ENCODE measurements around the gene ACP1.
A peak's percentile ranks its signal among the peaks of the same experiment; 100 is the strongest.

Gene ACP1

DNA sequence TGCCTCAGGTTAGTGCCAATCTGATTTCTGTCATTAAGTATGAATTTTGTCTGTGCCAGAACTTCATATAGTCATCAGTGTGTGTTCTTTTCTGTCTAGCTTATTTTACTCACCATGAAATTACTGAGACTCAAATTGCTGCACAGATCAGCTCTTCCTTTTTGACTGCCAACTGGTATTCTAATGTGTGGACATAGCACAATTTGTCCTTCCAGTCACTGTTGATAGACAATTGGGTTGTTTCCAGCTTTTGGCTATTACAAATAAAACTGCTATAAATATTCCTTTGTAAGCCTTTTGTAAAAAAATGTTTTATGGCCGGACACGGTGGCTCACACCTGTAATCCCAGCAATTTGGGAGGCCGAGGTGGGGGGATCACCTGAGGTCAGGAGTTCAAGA, 8.7 kb upstream of the ACP1 start:
- no peak for DNase-seq

DNA sequence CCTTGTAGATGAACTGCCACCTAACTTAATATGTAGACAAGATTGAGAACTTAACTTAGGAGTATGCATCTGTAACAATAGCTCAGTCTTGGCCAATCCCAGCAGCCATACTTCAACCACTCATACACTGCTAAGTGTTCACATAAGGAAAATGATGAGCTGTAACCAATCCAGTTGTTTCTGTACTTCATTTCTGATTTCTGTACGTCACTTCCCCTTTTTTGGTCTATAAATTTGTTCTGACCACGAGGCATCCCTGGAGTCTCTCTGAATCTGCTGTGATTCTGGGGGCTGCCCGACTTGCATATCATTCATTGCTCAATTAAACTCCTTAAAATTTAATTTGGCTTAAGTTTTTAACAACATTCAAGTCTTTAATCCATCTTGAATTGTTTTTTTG, 7.3 kb upstream of the ACP1 start:
- DNase-seq: no peak

DNA sequence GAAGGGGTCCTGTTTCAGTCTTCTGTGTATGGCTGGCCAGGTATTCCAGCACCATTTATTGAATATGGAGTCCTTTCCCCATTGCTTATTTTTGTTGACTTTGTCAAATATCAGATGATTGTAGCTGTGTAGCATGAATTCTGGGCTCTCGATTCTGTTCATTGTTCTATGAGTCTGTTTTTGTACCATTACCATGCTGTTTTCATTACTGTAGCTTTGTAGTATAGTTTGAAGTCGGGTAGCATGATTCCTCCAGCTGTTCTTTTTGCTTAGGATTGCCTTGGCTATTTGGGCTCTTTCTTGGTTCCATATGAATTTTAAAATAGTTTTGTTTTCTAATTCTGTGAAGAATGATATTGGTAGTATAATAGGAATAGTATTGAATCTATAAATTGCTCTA, 6.9 kb upstream of the ACP1 start:
- DNase-seq: no peak

DNA sequence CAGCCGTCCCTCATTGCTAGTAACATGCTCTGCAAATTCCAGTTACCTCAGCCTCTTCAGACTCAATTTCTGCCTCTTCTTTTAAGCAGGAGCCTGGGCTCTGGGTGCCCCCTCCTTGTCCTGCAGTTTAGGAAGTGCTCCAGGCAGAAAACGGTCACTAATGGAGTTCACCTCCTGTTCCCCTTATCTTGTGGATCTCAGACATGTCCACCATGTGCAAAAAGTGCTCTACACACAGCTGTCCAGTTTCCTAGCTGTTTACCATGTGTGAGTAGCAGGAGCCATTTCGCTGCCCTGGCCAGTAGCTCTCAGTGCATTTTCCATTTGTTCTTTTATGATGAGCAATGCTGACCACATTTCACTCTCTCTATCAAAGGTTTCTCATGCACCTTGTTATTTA, 5.8 kb upstream of the ACP1 start:
- no peak for DNase-seq

DNA sequence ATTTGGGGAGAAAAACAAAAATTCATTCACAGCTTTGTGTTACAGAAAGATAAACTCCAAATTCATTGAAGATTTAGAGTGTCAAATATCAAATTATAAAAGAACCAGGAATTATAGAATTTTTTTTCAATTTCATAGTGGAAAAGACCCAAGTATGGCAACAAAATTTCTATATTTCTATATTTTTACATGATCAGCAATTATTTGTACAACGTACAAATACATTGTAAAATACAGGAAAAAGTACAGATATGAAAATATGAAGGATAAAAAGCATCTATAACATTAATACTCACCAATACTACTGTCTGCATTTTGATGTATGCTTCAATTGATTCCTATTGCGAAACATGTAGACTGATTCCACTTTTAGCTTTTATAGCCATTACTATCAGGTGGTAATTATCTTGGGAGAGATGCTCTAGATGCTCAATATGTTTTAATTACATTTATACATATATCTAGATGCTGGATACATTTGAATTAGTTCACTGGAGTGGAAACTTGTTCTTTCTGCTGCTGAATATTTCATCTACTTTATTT, 4.9 kb upstream of the ACP1 start:
- DNase-seq: no peak

DNA sequence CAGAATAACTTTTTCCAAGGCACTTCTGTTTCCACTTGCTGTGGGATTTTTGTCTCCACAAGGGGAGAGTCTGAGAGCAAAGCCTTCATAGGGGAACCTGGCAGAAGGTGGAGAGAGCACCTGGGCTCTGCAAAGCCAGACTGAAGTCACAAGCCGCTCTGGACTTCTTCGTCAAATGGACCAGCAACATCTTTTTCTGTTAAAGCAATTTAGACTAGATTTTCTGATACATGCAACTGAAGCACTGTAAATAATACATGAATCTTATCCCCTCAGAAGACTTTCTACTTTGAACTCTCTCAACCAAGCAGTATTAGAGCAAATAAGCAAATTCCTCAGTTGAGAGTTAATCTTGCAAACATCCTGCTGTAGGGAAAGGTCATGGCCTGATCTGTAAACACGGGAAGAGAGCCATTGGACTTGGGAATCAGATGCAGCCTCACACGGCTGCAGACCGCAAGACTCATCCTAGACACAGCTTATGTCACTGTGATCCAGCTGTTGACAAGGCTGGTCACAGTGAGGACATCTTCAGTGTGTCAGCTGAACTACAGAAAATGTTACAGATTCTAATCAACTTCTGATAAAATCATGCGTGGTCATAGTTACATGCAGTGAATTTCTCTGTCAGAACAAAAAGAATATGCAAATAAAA, 4.1 kb upstream of the ACP1 start:
- no peak for DNase-seq

DNA sequence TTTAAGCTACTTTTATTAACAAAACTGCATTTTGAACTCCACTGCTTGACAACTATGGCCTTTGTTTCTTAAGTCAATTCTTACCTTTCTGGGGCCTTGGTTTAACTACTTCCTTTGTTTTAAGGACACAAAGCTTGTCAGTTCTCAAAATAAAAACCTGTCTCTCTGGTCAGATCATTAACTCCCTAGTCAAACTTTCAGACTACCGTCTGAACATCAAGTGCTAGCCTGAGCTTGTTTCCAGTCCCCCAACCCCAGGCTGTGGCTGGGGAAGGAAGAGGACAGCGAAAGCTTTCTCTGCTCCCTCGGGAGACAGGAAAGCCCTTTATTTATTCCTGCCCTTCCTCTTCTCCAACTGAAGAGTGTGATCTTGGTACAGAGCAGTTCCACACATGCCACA, 2.6 kb upstream of the ACP1 start:
- DNase-seq: no peak

DNA sequence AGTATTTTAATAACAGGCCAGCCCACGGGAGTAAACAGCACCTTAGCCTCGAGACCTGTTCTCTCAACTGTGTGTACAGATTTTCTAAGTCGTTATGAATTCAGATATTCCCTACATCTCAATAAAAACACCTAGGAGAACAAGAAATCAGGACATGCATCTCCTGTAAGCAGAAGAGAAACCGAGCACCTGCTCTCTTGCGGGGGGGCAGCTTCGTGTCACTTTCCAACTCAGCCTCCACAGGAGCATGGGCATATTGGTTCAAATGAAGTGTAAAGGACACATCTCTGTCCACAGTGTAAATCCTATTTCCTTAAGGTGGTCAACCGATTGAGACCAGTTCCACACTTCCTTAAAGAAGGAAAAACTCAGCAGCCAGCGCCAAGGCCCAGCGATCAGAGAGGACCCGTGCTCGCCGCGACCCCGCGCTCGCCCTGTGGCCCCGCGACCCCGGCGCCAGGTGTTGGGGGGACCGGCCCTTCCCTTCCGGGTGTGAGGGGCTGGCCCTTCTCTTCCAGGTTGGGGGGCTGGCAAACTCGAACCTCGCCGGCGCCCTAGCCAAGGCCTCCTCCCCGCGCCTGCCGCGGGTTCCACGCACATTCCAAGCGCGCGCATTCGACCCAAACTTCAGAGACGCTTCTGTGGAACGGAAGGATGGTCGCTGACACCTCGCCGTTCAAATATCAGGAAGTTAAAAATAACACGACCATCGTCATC, 1.6 kb upstream of the ACP1 start:
- peak in 1 of 3 experiments; percentile 46 for DNase-seq

DNA sequence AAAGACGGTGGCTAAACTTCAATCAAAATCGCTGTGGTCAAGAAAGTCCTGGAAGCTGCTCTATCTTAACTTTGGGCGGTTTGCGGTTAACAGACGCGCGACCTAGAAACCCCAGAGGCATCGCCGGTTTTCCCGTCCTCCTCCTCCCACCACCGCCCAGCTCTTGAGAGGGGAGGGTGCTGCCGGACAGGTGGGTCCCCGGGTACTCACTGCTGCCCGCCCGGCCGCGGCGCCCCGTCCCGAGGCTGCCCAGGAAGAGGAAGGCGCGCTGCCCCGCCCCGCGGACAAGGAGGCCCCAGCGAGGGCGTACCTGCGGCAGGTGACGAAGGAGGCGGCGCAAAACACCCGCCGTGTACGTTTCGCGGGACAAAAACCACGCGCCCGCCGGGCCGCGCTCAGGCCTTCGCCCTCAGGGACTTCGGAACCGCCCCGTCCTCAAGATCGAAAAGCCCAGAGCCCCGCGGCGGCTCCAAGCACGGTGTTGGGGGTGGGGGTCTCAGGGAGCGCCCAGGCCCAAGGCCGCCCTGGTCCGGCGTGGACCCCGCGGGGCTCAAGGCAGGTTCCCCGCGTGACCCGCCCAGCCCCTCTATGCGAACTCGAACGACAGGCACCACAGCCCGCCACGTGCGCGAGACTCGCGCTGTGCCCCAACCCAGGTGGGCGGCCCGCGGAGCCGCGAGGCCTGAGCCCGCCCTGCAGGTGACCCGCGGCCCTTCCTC, 814 bp upstream of the ACP1 start, which contains the start of gene SH3YL1:
TSS of gene SH3YL1 (minus strand) at position 259 of the 719 bp plus-strand sequence. CDS start at position 211, 48 bp downstream.
- peak; percentile 74 to 84 (median 79) for DNase-seq

DNA sequence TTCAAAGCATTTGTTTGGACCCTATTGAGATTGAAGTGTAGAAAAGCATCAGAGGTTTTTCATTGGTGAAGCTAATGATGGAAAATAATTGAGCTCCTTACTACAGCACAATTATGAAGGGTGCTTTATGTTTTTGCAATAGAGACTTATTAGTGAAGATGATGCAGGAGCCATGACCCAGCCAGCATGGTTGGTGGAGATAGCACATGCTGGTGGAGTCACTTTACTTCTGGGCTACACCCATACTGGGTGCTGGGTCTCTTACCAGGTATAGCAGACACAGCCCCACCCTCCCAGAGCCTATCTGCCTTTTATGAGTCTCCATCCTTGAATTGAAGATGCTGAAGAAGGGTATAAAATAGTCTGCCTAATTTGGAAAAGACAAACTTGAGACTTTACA, 3.6 kb downstream of the ACP1 start:
- DNase-seq: no peak

DNA sequence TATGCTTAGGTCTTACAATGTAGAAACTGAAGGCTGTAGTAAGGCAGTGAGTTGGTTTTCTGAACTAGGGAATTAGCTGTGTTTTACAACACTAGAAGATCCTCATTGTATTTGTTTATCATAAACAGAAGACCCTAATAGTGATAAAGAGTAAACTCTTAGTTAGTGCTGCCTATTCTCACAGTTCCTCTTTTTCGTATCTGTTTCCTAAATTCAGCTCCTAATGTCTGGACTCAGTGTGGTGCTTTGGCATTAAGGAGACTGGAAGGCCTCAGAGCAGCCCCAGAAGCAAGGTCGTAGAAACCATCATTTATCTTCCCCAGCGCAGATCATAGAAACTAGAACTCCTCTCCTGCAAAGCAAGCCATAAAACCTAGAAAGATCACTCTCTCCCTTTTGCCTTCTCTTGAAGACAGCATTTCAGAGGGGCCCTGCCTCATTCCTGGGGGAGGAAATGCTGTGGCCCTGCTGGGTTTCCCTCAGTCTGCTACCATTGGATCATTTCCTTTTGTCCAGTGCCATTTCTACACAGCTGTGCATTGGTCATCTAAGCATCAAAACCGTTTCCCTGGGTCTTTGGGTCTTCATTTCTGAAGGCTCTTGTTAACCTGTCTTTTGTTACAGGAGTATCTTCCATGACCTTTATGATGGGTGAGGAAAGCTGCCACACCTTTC, 4.7 kb downstream of the ACP1 start:
- no peak for DNase-seq

DNA sequence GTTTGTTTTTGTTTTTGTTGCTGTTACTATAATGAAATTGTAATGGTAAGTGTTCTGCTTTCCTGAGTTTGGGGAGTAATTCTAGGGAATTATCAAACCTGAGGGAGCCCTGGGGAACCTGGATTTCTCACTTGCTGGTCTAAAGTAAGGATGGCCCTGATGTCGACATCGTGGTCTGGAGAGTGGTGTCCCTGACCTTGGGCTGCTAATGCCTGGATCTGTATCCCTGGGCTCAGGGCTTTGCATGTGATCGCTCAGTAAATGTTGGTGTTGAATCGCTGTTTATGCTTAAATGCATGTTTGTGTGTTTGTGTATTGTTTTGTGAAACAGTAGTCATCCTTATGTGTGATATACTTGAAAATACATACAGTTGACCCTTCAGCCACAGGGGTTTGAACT, 6.1 kb downstream of the ACP1 start:
- DNase-seq: no peak

DNA sequence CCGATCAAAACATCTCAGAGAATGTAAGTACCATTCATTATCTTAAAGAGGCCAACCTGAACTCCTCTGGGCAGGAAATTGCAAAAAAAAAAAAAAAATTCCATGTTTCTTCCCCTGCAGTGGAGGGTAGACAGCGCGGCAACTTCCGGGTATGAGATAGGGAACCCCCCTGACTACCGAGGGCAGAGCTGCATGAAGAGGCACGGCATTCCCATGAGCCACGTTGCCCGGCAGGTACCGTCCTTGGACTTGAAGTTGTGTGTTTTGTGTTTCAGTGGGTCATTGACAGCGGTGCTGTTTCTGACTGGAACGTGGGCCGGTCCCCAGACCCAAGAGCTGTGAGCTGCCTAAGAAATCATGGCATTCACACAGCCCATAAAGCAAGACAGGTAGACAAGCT, 7.2 kb downstream of the ACP1 start:
- DNase-seq: no peak

DNA sequence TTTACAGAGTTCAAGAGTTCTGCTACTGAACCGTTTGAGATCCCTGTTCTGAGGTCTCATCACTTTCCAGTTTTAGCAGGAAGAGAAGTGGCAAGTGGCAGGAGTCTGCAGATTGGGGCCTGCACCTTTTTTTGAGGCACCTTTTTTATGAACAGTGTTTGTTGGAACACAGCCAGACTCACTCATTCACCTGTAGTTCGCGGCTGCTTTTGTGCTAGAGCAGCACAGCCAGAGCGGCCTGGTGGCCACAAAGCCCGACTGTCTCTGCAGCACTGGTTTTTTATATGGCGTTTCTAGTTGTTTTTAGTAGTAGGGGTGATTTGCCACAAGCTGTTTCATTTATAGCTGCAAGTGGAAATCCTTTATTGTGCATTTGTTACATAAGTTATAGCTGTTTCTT, 8.6 kb downstream of the ACP1 start:
- peak; percentile 24 to 66 (median 58) for DNase-seq

DNA sequence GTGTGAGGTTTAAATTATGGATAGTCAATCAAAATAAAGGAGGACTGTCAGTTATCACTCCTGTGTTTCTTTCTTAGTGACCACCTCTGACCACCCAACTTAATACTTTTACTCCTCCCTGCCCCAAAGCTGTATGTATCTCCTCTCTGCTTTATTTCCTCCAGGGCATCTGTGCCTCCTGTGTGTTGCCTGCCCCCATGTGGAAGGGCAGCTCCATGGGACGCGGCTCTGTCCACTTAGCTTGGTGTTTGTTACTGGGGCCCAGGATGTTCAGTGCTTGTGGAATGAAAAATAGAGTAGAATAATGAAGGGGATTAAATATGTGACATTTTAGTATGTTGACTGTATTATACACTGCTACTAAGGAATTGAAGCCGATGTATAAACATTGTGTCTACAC, 9.8 kb downstream of the ACP1 start:
- DNase-seq: no peak

DNA sequence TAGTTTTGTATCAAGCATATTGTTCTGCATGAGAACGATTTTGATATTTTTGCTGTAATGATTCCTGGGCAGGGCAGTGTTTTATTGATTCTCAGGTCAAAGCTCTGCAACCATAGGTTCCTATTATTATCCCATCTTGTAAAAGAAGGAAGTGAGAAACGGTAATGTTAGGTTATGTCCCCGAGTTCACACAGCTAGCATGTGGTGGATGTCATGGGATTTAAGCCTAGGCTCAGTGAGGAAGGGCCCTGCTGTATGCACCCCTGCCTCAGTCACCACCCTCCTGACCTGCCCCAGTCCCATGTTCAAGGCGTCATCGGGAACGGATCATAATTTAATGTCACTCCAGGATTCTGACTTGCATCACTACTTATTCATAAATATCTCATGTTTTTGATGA, 10.7 kb downstream of the ACP1 start:
- DNase-seq: no peak

DNA sequence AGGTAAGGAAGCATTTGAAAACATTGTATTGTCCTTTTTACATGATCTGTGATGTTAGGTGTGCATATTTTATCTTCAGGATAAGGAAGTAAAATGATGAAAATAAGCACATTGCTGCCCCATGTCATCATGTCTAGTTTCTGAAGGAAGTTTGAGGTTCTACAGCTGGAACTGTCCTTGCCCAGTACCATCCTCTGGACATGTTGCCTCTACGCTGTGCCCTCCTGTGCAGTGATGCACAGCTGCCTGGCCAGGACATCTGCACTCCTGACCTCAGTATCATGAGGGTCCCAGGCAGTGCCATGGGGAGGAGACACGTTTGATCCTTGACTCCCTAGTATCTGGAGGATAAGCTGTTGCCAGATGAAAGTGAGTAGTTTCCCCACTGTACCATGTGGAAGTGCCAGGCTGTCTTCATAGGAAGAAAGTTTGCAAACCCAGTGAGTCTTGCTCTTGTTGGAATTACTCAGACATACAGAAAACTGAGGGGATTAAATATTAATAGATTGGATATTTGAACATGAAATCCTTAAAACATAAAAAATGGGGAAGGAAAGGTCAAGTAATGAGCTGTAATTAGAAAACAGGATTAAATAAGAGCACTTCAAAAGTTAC, 13.7 kb downstream of the ACP1 start:
- no peak for DNase-seq

DNA sequence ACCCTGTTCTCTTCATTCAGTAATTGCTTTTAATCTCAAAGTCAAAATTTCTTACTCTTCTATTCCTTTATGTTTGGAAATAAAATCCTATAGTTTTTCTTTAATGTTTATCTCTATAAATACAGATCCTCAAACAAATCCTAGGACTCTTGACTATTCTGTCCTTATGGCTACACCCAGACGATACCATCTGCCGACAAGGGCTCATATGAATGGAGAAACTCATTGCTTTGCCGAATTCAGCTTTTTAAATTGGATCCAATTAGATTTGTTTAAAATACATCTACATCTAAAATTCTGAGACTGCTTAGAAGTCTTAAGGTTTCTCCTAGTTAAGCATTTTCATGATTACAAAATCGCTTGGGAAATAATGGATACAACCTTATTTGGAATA, 14.2 kb downstream of the ACP1 start:
- no peak for DNase-seq

DNA sequence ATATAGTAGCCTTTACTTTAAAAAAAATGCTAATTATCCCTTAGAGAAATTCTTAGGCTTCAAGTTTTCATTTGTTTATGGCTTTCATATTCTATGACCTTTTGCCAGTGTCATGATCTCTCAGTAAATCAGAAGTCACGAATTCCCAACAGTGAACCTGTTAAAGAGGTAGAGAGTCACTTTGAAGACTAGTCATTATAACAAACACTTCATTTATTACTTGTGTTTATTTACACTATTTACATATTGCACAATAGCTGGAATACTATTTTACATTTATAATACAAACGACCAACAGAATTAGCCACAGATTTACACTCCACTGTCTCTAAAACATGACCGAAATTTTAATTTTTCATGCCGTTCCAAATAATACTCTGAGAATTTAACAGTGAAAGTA, 14.6 kb downstream of the ACP1 start:
- DNase-seq: no peak

DNA sequence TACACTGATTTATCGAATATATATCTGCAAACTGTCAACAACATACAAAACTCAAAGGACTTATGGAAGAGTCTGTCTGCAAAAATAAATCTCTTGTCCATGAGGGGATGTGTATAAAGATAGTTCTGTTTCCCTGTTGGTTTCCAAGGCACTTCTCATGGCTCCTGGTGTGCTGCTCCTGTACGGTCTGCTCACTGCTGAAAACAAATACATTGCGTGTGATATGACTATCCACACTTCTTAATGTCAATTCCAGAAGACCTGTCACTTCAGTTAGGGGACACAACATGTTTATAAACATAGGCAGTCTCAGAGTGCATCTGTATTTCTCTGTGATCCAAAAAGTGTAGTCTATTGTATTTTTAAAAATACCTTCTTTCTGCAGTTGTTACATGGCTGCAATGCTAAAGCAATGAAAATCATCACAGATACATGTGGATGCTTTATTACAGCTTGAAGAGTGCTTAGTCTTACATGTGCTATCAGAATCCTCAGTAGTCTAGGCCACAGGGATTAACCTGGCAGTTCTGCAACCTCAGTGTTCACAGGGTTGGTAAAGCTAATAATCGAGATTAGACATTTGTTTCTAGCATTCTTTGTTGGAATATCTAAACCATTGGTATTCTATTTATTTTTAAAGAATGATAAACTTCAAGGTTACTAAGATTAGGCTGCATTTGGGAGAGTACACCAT, 15.4 kb downstream of the ACP1 start:
- no peak for DNase-seq

DNA sequence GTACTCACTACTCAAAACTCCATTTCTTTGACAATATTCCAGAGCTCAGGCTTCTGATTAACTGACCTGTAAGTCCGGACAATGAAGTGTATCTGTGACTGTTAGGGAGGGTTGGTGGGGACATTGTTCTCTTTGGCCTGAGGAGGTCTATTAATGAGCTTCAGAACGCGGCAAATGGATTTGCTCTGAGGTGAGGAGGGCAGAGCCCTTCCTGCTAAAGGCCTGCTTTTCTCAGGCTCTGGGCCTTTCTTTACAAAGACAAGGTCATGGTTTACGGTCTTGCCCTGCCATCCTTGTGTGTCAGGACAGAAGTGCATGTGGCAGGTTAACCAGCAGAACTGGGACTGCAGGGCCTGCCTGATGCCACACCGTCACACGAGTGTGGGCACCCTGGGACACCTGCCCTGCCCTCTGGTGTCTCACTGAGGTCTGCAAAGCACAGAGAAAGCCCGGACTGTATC, 15.9 kb downstream of the ACP1 start:
- DNase-seq: no peak

DNA sequence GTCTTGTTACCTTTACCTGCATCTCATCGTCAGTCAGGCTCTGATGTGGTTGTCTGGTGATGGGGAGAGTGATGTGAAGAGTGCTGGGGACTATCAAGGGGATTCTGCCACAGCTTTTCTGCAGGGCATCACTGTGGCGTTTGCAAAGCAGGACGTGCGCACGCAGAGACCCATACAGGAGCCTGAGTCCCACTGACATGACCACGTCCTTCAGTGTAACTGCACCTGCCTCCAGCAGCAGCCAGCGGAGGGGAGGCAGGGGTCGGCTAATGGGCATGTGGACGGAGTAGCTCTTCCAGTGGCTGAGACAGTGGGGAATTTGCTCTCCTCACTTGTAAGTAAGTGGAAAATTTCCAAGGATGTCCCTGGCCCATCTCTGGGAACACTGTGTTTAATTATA, 16.6 kb downstream of the ACP1 start:
- DNase-seq: no peak
